A673 (cell line): ENCODE data around the gene DNAH14.

Source experiments
- CTCF ChIP-seq: fragments of 300-800, 200-600 bp; sonication (generic); conservative IDR thresholded peaks from 2 replicates; pipeline ENCODE4 v1.5.1; 2017; ENCODE audit warnings: low read depth, mild to moderate bottlenecking, antibody characterized with exemption, low read length, moderate library complexity, mixed read lengths
- EZH2 ChIP-seq: fragments of 200-600 bp; sonication (generic); IDR thresholded peaks from 2 replicates; pipeline ENCODE4 v1.6.1; 2017; ENCODE audit warnings: borderline replicate concordance, low read depth, mild to moderate bottlenecking, mixed read lengths, antibody characterized with exemption, low read length; ENCODE audit not compliant: poor library complexity, severe bottlenecking

DNA sequence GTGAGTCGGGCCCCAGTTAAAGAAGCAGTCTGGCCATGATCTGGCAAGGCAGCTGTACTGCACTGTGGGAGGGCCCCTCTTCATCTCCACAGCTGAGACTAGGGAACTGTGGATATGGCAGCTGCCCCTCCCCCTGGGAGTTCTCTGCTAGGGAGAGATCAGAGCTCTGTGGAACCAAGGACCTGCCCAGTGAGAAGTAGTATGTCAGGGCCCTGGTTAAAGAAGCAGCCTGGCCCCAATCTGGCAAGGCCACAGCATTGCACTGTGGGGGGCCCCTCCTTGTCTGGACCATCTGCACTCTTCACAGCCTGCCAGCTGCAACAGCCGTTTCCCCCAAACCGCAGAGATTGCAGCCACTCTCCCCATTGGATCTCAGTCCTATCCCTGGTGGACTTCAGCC lies 208.5 kb downstream of the DNAH14 start:
- TF ChIP-seq CTCF (no peak), EZH2 (no peak)
